Stimulated activated CD4-positive, alpha-beta T cell treated with anti-CD3 and anti-CD28 coated beads, Interleukin-1b, Interleukin-23, amount 100 ng/mL, for 4 hours (primary cell): Measurements from ENCODE around the gene TMEM175.
"Not testable (repeated sequence)": the region's sequence is repeated elsewhere in the genome, so short reads cannot be mapped to it uniquely, and the experiment has no call there.

Source experiments
- DNase-seq, 2 donors: peaks; one replicate each; pipeline ENCODE4 v3.0.0-alpha.2; 2020; ENCODE audit warnings: low read depth in 2 of 2

Gene TMEM175

GRCh38 chr4:970046-970745 lies 37.9 kb downstream of the TMEM175 start:
- no peak for DNase-seq

- DNase-seq: no peak
These were observed 38.7 kb downstream of the TMEM175 start for GRCh38 chr4:970854-971520.

- DNase-seq: no peak
These were observed 39.6 kb downstream of the TMEM175 start for GRCh38 chr4:971666-972500.

- peak; percentile 56 to 68 for DNase-seq
These were observed 40.6 kb downstream of the TMEM175 start for GRCh38 chr4:972651-973424.

GRCh38 chr4:973431-974397 lies 41.5 kb downstream of the TMEM175 start, which contains the start of gene DGKQ:
Gene DGKQ (minus strand): TSS chr4:973569. CDS start chr4:973482, 87 bp downstream.
- peak; percentile 89 for DNase-seq

- no peak for DNase-seq
These were observed 42.4 kb downstream of the TMEM175 start for GRCh38 chr4:974668-975067.

- not testable (repeated sequence) for DNase-seq
These were observed 43.8 kb downstream of the TMEM175 start for GRCh38 chr4:976016-976415.

GRCh38 chr4:978957-979701 lies 46.9 kb downstream of the TMEM175 start:
- DNase-seq: no peak

GRCh38 chr4:982291-982690 lies 50.0 kb downstream of the TMEM175 start:
- no peak for DNase-seq

- DNase-seq: no peak
These were observed 50.6 kb downstream of the TMEM175 start for GRCh38 chr4:982814-983213.

GRCh38 chr4:984336-985054 lies 52.2 kb downstream of the TMEM175 start:
- DNase-seq: no peak

GRCh38 chr4:985123-985830 lies 53.0 kb downstream of the TMEM175 start:
- peak; percentile 56 to 78 for DNase-seq

- no peak for DNase-seq
These were observed 54.2 kb downstream of the TMEM175 start for GRCh38 chr4:986428-986878.

GRCh38 chr4:986879-987623 lies 54.8 kb downstream of the TMEM175 start, which contains the start of gene IDUA:
Gene IDUA (plus strand): TSS chr4:987044. CDS start chr4:987085, 41 bp downstream.
- peak; percentile 80 to 82 for DNase-seq

- DNase-seq: no peak
These were observed 55.6 kb downstream of the TMEM175 start for GRCh38 chr4:987624-988513.
